H1 (cell line): ENCODE data around the gene PTPRCAP. TPM values are rescaled to one million over a fixed set of nuclear protein-coding genes. Genes with fewer than 3 reads are reported as not detected.

ENCODE experiments used
- CTCF ChIA-PET: fragments of 300-600 bp; sonication (Branson Sonifier 250); formaldehyde crosslinking; loops from one replicate; lab custom pipeline; 2021; ENCODE audit not compliant: partially characterized antibody; lab: Charles Lee
- POLR2A ChIA-PET: fragments of 300-600 bp; sonication (Branson Sonifier 250); formaldehyde crosslinking; loops from one replicate; lab custom pipeline; 2021; ENCODE audit warnings: inconsistent platforms; ENCODE audit not compliant: partially characterized antibody; lab: Charles Lee
- DNase-seq, 2 experiments: peaks; one replicate each; pipeline versions ENCODE4 v3.0.0 to v3.0.0-alpha.2; 2010 to 2022; ENCODE audit warnings: low spot score in 2 of 2, low read depth in 1 of 2, mixed read lengths in 1 of 2
- FAIRE-seq: peaks from 2 replicates; lab custom pipeline; 2011; peaks lifted over from hg19 to GRCh38; lab: Jason Lieb, UNC
- H2AFZ ChIP-seq: 2 replicates; pipeline ENCODE4 v1.8.1; 2012; ENCODE audit warnings: low read length, inconsistent platforms
- H2AK5ac ChIP-seq: 2 replicates; pipeline ENCODE4 v1.6.1; 2013; ENCODE audit warnings: low read depth, low read length
- H2BK120ac ChIP-seq: replicated peaks from 2 replicates; pipeline ENCODE3; 2013; ENCODE audit warnings: low read depth, low read length, inconsistent platforms
- H2BK12ac ChIP-seq: 2 replicates; pipeline ENCODE4 v1.6.1; 2013; ENCODE audit warnings: low read depth, low read length
- H2BK15ac ChIP-seq: 2 replicates; pipeline ENCODE4 v1.6.1; 2013; ENCODE audit warnings: low read length
- H2BK20ac ChIP-seq: 2 replicates; pipeline ENCODE4 v1.6.1; 2013; ENCODE audit warnings: low read length
- H2BK5ac ChIP-seq: 2 replicates; pipeline ENCODE4 v1.6.1; 2013; ENCODE audit warnings: low read depth, low read length
- H3K14ac ChIP-seq: 2 replicates; pipeline ENCODE4 v1.6.1; 2013; ENCODE audit warnings: inconsistent platforms; ENCODE audit not compliant: insufficient read length
- H3K18ac ChIP-seq: 2 replicates; pipeline ENCODE4 v1.6.1; 2013; ENCODE audit warnings: low read length; ENCODE audit errors: extremely low read depth
- H3K23ac ChIP-seq: 2 replicates; pipeline ENCODE4 v1.6.1; 2013; ENCODE audit warnings: inconsistent platforms; ENCODE audit not compliant: insufficient read length
- H3K23me2 ChIP-seq: 2 replicates; pipeline ENCODE4 v1.6.1; 2013; ENCODE audit warnings: low read depth, low read length
- H3K27ac ChIP-seq: 2 replicates; pipeline ENCODE4 v1.6.1; 2011; ENCODE audit warnings: low read depth, low read length, inconsistent platforms
- H3K27me3 ChIP-seq, 4 experiments: replicated peaks in 1 of 4; 1 replicate in 1 of 4; 2 replicates in 3 of 4; pipeline versions ENCODE4 v1.6.1 to v1.8.1; 2011 to 2013; ENCODE audit warnings: low read length in 3 of 4, mild to moderate bottlenecking in 3 of 4, inconsistent platforms in 2 of 4, mixed read lengths in 2 of 4, moderate library complexity in 1 of 4; ENCODE audit not compliant: control insufficient read depth in 3 of 4, insufficient read depth in 3 of 4; ENCODE audit errors: extremely low read depth in 1 of 4
- H3K36me3 ChIP-seq, 4 experiments: 2 replicates each; pipeline versions ENCODE4 v1.6.1 to v1.8.1; 2011 to 2013; ENCODE audit warnings: mild to moderate bottlenecking in 4 of 4, low read length in 3 of 4, moderate library complexity in 2 of 4, control low read depth in 1 of 4, inconsistent platforms in 1 of 4; ENCODE audit not compliant: insufficient read depth in 4 of 4, control insufficient read depth in 2 of 4
- H3K4ac ChIP-seq: replicated peaks from 2 replicates; pipeline ENCODE3; 2013; ENCODE audit warnings: low read length, low read depth, mixed read lengths, inconsistent platforms; ENCODE audit not compliant: insufficient read length
- H3K4me1 ChIP-seq, 4 experiments: replicated peaks in 1 of 4; 1 replicate in 1 of 4; 2 replicates in 3 of 4; pipeline versions ENCODE4 v1.6.1 to v1.8.1; 2011 to 2013; ENCODE audit warnings: low read length in 3 of 4, inconsistent platforms in 2 of 4, mixed read lengths in 1 of 4; ENCODE audit not compliant: insufficient read depth in 4 of 4, control insufficient read depth in 3 of 4
- H3K4me2 ChIP-seq, 2 experiments: 2 replicates each; pipeline versions ENCODE4 v1.6.1 to v1.8.1; 2011 to 2013; ENCODE audit warnings: low read depth in 2 of 2, low read length in 2 of 2, control low read depth in 1 of 2, inconsistent platforms in 1 of 2, mild to moderate bottlenecking in 1 of 2; ENCODE audit not compliant: insufficient read depth in 1 of 2
- H3K4me3 ChIP-seq, 4 experiments: fragments of 200-600, 300-600 bp in 1 of 4; sonication (generic), shearing (Covaris generic), sonication (Bioruptor Twin) in 1 of 4; 2 replicates each; pipeline versions ENCODE4 v1.5.1 to v1.8.1; 2011 to 2016; ENCODE audit warnings: low read length in 4 of 4, low read depth in 3 of 4, control low read depth in 2 of 4, inconsistent platforms in 2 of 4, mild to moderate bottlenecking in 2 of 4, mixed read lengths in 1 of 4, moderate library complexity in 1 of 4; ENCODE audit not compliant: insufficient read depth in 2 of 4; ENCODE audit errors: extremely low read depth in 1 of 4
- H3K56ac ChIP-seq: replicated peaks from 2 replicates; pipeline ENCODE3; 2013; ENCODE audit warnings: low read depth, mild to moderate bottlenecking, mixed read lengths, low read length, inconsistent platforms; ENCODE audit not compliant: insufficient read length
- H3K79me1 ChIP-seq: 2 replicates; pipeline ENCODE4 v1.6.1; 2013; ENCODE audit warnings: low read depth, low read length, control low read depth
- H3K79me2 ChIP-seq, 2 experiments: 2 replicates each; pipeline versions ENCODE4 v1.6.1 to v1.8.1; 2012 to 2013; ENCODE audit warnings: low read length in 2 of 2, mild to moderate bottlenecking in 2 of 2, inconsistent platforms in 1 of 2; ENCODE audit not compliant: insufficient read depth in 2 of 2, control insufficient read depth in 1 of 2
- H3K9ac ChIP-seq, 4 experiments: replicated peaks in 1 of 4; 1 replicate in 1 of 4; 2 replicates in 3 of 4; pipeline versions ENCODE4 v1.6.1 to v1.8.1; 2011 to 2013; ENCODE audit warnings: low read depth in 3 of 4, low read length in 3 of 4, control low read depth in 2 of 4, mild to moderate bottlenecking in 2 of 4, moderate library complexity in 2 of 4, inconsistent platforms in 1 of 4; ENCODE audit errors: extremely low read depth in 1 of 4
- H3K9me3 ChIP-seq, 2 experiments: 2 replicates each; pipeline versions ENCODE4 v1.6.1 to v1.8.1; 2012 to 2013; ENCODE audit warnings: mild to moderate bottlenecking in 2 of 2, moderate library complexity in 2 of 2, control low read depth in 1 of 2, inconsistent platforms in 1 of 2, low read depth in 1 of 2, low read length in 1 of 2, mixed read lengths in 1 of 2; ENCODE audit not compliant: insufficient read depth in 2 of 2
- H4K20me1 ChIP-seq, 2 experiments: replicated peaks in 1 of 2; 2 replicates each; pipeline versions ENCODE3 to v1.8.1; 2011 to 2013; ENCODE audit warnings: inconsistent platforms in 2 of 2, low read length in 2 of 2, mild to moderate bottlenecking in 1 of 2; ENCODE audit not compliant: insufficient read depth in 2 of 2, control insufficient read depth in 1 of 2
- H4K5ac ChIP-seq: 2 replicates; pipeline ENCODE4 v1.6.1; 2013; ENCODE audit warnings: low read length, low read depth, mixed read lengths, inconsistent platforms; ENCODE audit not compliant: insufficient read length
- H4K8ac ChIP-seq: 2 replicates; pipeline ENCODE4 v1.8.0; 2013; ENCODE audit warnings: mild to moderate bottlenecking, moderate library complexity, low read length, inconsistent platforms; ENCODE audit not compliant: insufficient read depth; ENCODE audit errors: extremely low read depth
- H4K91ac ChIP-seq: replicated peaks from 2 replicates; pipeline ENCODE3; 2013; ENCODE audit warnings: low read length, mixed read lengths, inconsistent platforms; ENCODE audit not compliant: insufficient read length
- CBX8 ChIP-seq: fragments of 300-800, 300-1000 bp; sonication (generic); IDR thresholded peaks from 2 replicates; pipeline ENCODE4 v1.7.1; 2016; ENCODE audit warnings: low read depth, low read length, borderline replicate concordance
- SAP30 ChIP-seq: fragments of 300-600 bp; sonication (generic); IDR thresholded peaks from 2 replicates; pipeline ENCODE4 v1.7.1; 2012; ENCODE audit warnings: low read length, moderate library complexity, mild to moderate bottlenecking, inconsistent platforms; ENCODE audit not compliant: insufficient read depth, insufficient replicate concordance
- TEAD4 ChIP-seq: IDR thresholded peaks from 2 replicates; pipeline ENCODE4 v1.6.1; 2012; ENCODE audit warnings: low read depth, low read length, inconsistent platforms, mixed read lengths
- WGBS, 2 experiments: shearing (Covaris generic) in 1 of 2; methylation state at CpG; one replicate each; pipeline versions ENCODE4 v1.1.6 to v1.1.7; 2013 to 2015; ENCODE audit warnings: low lambda C conversion rate in 2 of 2, mixed read lengths in 2 of 2, inconsistent platforms in 1 of 2, low coverage in 1 of 2, missing lambda C conversion rate in 1 of 2; ENCODE audit not compliant: insufficient replicate concordance in 2 of 2, insufficient coverage in 1 of 2, insufficient read length in 1 of 2; ENCODE audit errors: extremely low coverage in 1 of 2, missing lambda C conversion rate in 1 of 2; 5-methylcytosine and 5-hydroxymethylcytosine counted together
- polyA plus RNA-seq, 7 experiments: library from polyadenylated mRNA; depleted of rRNA in 3 of 7; stranded (reverse) in 5 of 7; unstranded in 2 of 7; fragments of >200 nt in 5 of 7; fragments of 200-250 nt in 2 of 7; gene quantifications; 1 replicate in 5 of 7; 2 replicates in 1 of 7; 4 replicates in 1 of 7; pipeline versions ENCODE4 v1.2.1 to v1.2.3, GENCODE V29; 2011 to 2013; ENCODE audit warnings: missing spikeins in 2 of 7, mixed read lengths in 2 of 7
- total RNA-seq: library from RNA; stranded (reverse); fragmentation: NEBNext Ultra II Directional; extraction: Animal tissue kit (Norgen Biotek cat#: 25700); gene quantifications from 2 replicates; pipeline ENCODE4 v1.2.1, GENCODE V29; 2021
- TF ChIP-seq, protein P1 (sequence below), 3 experiments: IDR thresholded peaks; 1 replicate in 2 of 3; 2 replicates in 1 of 3; pipeline versions ENCODE4 v1.5.1 to v1.6.1; 2011; ENCODE audit warnings: low read length in 3 of 3, mild to moderate bottlenecking in 3 of 3, inconsistent platforms in 2 of 3, low read depth in 1 of 3, moderate library complexity in 1 of 3; ENCODE audit not compliant: insufficient read depth in 1 of 3; ENCODE audit errors: control extremely low read depth in 1 of 3

PTPRCAP gene
- total and polyA plus RNA-seq, 2 of the 8 experiments (the other 6 are each of a cell fraction or from before 2014, with no cell fraction given): 0.78 to 6.7 TPM

DNA sequence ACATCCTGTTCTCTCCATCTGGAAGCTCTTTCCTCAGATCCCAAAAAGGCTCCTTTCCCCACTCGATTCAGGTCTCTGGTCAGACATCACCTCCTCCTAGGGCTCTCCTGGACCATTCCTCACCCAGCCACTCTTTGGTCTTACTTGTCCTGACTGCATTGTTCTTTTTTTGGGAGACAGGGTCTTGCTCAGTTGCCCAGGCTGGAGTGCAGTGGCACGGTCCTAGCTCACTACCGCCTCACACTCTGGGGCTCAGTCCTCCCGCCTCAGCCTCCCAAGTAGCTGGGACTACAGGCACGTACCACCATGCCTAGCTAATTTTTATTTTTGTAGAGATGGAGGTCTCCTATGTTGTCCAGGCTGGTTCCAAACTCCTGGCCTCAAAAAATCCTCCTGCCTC, 8.0 kb upstream of the PTPRCAP start:
- no peak overlapping the region for H3K23ac ChIP-seq
- H2BK120ac ChIP-seq: no peak overlapping the region
- H3K56ac ChIP-seq: no peak overlapping the region
- no peaks in the 10 kb centered on the region for H3K9me3 ChIP-seq
- no peak overlapping the region for H3K14ac ChIP-seq
- CTCF ChIA-PET: no interaction called here
- no peaks in the 10 kb centered on the region for H3K27me3 ChIP-seq
- DNase-seq: no peak
- H3K79me1 ChIP-seq: 0 out of 2 replicates have a peak, but pooled peaks cover 2% of the 10 kb centered on the region
- no peak overlapping the region for H3K4me3 ChIP-seq
- H2BK5ac ChIP-seq: no peak overlapping the region
- no peak overlapping the region for H2BK15ac ChIP-seq
- H2BK20ac ChIP-seq: no peak overlapping the region
- no peak overlapping the region for H2AFZ ChIP-seq
- no peak for FAIRE-seq
- H3K4me1 ChIP-seq: peaks cover 0 to 6% (median 3%) of the 10 kb centered on the region in 4 experiments; a peak in 4 of 7 replicates
- no peak overlapping the region for H3K4ac ChIP-seq
- H3K18ac ChIP-seq: no peak overlapping the region
- no peak overlapping the region for H4K91ac ChIP-seq
- no peak overlapping the region for H3K27ac ChIP-seq
- no peak overlapping the region for H3K9ac ChIP-seq
- H4K20me1 ChIP-seq: peaks cover 4 to 7% of the 10 kb centered on the region in 2 experiments
- POLR2A ChIA-PET: interaction anchor here (1.2 kb wide), 1 partner anchor 10 kb away, joined by 3 read pairs; no protein-coding TSS in a partner anchor
- peaks cover 0 to 5% (median 3%) of the 10 kb centered on the region in 4 experiments; a peak in 3 of 8 replicates for H3K36me3 ChIP-seq
- WGBS, 2 experiments: 85% methylated on average over 5 of the region's 5 CpGs; no CpG with 5 or more reads in 1 of the 2 experiments
- H4K5ac ChIP-seq: no peak overlapping the region
- peaks cover 2% of the 10 kb centered on the region; the same call in 1 of the 2 replicates for H3K23me2 ChIP-seq
- no peaks in the 10 kb centered on the region for H3K79me2 ChIP-seq
- H3K4me2 ChIP-seq: no peak overlapping the region
- no peak overlapping the region for H2BK12ac ChIP-seq
- H2AK5ac ChIP-seq: no peak overlapping the region
- TF ChIP-seq, protein P1, sequence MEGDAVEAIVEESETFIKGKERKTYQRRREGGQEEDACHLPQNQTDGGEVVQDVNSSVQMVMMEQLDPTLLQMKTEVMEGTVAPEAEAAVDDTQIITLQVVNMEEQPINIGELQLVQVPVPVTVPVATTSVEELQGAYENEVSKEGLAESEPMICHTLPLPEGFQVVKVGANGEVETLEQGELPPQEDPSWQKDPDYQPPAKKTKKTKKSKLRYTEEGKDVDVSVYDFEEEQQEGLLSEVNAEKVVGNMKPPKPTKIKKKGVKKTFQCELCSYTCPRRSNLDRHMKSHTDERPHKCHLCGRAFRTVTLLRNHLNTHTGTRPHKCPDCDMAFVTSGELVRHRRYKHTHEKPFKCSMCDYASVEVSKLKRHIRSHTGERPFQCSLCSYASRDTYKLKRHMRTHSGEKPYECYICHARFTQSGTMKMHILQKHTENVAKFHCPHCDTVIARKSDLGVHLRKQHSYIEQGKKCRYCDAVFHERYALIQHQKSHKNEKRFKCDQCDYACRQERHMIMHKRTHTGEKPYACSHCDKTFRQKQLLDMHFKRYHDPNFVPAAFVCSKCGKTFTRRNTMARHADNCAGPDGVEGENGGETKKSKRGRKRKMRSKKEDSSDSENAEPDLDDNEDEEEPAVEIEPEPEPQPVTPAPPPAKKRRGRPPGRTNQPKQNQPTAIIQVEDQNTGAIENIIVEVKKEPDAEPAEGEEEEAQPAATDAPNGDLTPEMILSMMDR (IDR thresholded peaks at IDR 0.05; ENCODE audit: control extremely low read depth in 1 of 3, insufficient read depth in 1 of 3, low read depth in 1 of 3, low read length in 3 of 3): no peak
- no peak for TF ChIP-seq CBX8
- no peak for TF ChIP-seq TEAD4
- TF ChIP-seq SAP30: no peak
- no peak overlapping the region for H4K8ac ChIP-seq
